ENCODE data around the gene SCN5A.

GRCh38 chr3:38610436-38610835, 39.1 kb downstream of the SCN5A start:
- no peak for TF ChIP-seq CTCF (conservative IDR thresholded peaks at IDR 0.05 in 1 of 2, IDR thresholded peaks at IDR 0.05 in 1 of 2; ENCODE audit: extremely low read depth in 1 of 2, insufficient read depth in 1 of 2, low read depth in 1 of 2, low read length in 2 of 2)
- TF ChIP-seq EZH2 (IDR thresholded peaks at IDR 0.05; ENCODE audit: borderline replicate concordance, low read length): no peak

Data from mammary epithelial cell (primary cell).